Mucosa of gallbladder (tissue), 1 donor: Measurements from ENCODE around the gene HPSE2. TPM values are rescaled to one million over a fixed set of nuclear protein-coding genes. Genes with fewer than 3 reads are reported as not detected.

Source experiments
- DNase-seq: peaks from one replicate; pipeline ENCODE4 v3.0.0-alpha.2; 2020; ENCODE audit warnings: low spot score
- total RNA-seq: library from RNA; stranded (reverse); gene quantifications from one replicate; pipeline ENCODE4 v1.2.1, GENCODE V29; 2021
- donor health status: DM: no; HTN: no; CAD: no.

The HPSE2 gene
- total RNA-seq, 1 donor from 2014 or later: 12.4 TPM

DNA sequence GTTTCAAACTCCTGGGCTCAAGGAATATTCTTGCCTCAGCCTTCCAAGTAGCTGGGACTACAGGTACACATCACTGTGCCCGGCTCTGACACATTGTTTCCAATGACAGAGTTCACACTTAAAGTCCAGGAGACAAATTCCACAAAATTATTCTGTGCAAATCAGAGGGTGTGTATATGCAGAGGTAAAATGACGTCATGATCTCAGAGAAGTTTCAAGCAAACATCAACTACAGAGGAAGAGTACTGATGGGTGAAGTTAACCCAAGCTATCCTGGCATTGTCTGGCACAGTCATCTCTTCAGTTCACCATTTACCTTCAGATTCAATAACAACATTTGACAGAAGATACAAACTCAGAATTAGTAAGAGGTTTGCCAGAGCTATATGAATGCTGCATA lies 388.9 kb downstream of the HPSE2 start:
- no peak for DNase-seq

DNA sequence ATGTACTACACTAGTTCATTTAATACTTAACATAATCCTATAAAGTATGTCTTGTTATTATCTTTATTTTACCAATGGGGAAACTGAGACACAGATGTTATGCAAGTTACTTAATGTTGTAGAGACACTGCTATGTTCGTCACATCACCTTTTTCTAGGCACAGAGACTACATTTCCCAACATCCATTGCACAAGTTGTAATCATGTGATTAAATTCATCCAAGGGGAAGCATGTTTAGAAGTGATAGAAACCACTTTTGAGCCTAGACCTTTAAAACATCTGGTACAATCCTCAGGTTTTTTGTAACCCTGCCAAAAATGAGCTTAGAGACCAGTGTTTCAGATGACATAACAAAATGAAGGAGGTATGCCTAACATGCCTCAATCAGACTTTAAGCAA lies 402.1 kb downstream of the HPSE2 start:
- DNase-seq: no peak

DNA sequence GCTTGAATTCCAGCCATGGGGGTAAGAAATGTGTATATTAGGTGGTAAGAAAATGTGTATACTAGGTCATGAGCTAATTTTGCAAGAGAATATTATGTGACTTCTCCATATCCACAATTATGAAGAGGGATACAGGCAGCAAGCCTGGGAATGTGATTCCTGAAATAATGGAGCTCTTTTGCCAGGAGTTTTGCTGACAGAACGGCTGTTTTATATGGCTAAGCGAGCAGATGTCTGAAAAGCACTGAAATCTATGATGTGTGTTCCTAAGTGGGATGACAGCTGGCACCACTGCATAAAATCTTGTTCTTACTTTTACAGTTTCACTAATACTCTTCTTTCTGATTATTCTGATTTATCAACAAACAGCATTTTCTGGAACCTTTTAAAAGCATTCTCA lies 402.9 kb downstream of the HPSE2 start:
- no peak for DNase-seq

DNA sequence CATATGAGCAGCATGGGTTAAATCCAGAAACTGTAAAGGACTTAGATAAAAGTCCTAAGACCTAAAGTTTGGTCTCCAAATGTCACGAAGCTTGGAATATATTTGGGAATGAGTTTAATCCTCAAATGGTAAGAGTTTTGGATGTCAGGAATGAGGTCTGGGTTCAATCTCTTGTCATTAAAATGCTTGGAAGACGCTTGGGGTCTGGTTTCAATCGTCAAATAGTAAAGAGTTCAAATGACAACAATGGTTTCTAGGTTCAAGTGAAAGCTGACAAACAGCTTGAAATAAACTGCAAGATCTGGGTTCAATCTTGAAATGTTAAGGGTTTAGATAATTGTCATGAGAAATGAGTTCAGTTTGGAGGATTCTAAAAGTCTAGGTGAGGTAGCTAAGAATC lies 403.5 kb downstream of the HPSE2 start:
- no peak for DNase-seq

DNA sequence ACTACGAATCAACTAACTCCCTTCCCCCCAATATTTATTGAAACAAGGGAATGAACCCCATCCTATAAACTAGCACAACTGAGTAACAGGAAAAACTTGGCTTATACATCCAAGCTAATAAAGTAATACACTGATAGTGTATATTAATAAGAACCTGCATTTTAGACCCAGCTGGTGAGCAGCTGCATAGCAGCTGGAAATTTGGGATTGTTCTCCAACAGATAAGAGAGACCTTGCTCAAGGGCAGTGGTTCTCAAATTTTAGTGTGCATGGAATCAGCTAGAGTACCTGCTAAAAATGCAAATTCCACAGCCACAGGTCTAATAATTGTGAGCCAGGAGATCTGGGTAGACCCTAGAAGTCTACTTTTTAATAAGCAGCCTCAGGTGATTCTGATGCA lies 404.3 kb downstream of the HPSE2 start:
- DNase-seq: no peak

DNA sequence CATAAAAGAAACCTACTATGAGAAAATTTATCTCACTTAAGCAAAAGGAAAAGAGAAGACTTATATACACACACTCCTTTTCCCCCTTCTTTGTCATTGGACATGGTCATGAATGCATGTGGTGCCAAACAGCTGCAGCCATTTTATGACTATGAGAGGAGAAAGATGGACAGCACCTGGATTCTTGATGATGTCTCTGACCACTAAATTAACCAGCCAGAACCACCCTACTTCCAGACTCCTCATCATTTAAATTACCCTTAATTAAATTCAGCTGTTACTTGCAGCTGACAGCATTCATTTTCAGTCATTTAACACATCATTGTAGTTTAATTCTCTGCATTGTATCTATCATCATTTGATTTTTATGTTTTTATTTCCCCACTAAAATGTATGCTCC lies 409.9 kb downstream of the HPSE2 start:
- DNase-seq: no peak

DNA sequence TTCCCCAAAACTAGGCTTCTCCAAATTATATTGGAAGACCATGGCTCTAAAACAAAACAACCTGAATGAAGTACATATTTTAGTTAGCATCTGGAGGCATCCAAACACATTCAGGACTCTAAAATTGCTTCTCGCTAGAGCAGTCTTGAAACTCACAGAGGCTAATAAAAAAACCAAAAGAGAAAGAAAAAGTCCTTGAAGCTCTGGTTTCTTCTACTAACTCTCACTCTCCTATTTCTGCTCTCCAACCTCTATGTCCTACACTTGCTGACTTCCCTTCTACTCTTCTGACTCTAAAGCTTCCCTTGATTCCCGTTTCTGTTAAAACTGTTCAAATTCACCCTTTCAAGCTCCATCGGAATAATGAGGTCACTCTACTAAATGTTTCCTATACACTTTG lies 418.3 kb downstream of the HPSE2 start:
- no peak for DNase-seq

DNA sequence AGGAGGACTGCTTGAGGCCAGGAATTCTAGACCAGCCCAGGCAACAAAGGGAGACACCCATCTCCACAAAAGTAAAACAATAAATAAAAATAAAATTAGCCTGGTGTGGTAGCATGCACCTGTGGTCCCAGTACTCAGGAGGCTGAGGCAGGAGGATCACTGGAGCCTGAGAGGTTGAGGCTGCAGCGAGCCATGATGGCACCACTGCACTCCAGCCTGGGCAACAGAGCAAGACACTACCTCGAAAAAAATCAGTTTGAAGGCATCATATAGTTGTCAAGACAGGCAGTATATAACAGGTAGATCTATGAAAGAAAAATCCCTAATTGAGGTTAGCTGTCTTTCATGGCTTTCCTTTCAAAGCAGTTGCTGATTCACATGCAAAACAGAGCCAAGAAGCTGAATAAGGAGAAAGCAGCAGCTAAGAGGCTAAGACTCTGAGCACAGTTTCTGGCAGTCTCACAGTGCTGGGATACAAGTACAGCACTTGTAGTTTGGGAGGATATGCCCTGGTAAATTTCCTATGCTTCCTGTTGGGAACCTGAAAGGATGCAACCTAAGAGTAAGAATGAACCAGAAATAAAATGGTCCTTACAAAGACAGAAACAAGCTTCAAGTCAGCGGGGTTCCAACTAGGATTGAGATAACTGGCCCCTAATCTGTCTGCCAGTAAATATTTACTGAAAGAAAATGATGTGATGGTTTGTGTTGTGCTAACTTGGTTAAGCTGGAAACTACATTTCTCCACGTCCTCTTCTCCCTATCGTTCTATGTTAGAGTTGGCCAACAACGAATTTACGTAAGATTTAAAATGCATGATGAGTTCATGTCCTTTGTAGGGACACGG lies 420.4 kb downstream of the HPSE2 start:
- DNase-seq: no peak

DNA sequence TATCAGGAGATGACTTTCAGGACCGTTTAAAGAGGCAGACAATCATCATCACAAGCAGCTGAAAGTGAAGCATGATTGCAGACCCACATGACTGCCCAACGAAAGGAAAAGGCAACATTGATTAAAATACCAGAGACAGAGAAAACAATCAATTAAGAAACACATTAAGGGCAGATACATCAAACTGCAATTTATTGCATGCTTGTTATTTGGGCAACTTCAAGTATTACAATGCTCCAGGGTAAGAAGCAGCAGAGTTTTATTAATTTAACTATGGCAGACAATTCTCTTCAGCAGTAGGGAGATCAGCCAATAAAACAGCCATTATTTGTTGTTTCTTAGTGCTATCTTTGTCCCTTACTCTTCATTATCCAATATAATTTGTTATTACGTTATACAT lies 421.2 kb downstream of the HPSE2 start:
- no peak for DNase-seq

DNA sequence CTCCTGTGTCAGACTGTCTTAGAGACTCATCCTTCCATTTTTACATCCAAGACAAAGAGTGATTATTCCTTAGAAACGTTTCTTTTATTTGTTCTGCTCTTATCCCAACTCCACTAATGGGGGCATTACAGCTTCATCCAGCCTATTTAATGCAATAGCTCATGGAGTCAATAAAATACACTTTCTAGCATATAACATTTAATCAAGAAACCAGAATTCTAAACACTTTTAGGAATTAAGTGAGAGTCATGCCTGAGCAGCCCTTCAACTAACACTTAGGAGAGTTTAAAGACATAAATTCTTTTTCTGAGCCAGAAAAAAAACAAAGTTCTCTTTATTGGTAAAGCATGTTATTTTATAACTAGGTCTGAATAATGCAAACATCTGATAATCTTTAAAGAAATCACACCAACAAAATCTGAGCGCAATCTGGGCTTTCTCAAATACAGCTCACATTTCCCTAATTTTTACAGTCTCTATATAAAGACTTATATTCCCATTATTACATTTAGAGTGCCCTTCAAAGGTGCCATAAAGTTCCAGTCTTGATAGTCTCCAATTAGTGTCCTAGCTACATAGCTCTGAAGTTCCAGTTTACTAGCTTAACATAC lies 427.3 kb downstream of the HPSE2 start:
- DNase-seq: no peak

DNA sequence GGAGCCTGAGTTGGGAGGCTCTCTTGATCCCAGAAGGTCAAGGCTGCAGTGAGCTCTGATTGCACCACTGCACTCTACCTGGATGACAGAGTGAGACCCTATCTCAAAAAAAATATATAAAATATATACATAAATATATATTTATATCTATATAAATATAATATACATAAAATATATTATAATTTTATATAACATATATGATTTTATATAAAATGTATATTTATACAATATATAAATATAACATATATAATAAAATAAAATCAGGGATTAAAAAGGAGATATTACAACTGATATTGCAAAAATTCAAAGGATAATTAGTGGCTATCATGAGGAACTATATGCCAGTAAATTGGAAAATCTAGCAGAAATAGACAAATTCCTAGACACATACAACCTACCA lies 435.4 kb downstream of the HPSE2 start:
- DNase-seq: no peak

DNA sequence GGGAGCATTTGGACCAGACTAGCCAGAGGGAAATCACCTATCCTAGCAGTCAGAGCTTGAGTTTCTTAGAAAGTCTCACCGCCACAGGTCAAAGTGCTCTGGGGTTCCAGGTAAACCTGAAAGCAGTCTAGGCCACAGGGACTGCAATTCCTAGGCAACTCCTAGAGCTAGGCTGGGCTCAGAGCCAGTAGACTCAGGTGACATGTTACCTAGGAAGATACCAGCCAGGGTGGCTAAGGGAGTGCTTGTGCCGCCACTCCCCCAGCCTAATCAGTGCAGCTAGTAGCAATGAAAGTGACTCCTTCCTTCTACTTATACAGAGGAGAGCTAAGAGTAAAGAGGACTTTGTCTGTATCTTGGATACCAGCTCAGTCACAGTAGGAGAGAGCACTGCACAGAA lies 440.2 kb downstream of the HPSE2 start:
- DNase-seq: peak; percentile 68

DNA sequence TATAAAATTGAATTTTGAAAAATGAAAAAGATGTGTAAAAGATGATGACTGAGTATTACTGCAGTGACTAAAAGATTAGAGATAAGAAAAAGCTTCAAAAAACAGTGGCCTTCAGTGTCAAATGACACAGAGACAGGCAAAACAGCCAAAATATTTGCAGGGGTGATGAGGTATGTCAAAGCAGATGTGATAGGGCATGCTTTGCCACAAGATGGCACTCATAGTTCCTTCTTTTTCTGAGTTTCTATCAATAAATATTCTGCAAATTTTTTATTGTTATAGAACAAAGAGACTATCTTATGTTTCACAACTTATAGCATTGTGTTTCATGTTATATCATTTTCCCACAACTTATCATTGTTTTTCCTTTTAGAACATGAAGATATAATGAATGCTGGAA lies 444.8 kb downstream of the HPSE2 start:
- DNase-seq: no peak

DNA sequence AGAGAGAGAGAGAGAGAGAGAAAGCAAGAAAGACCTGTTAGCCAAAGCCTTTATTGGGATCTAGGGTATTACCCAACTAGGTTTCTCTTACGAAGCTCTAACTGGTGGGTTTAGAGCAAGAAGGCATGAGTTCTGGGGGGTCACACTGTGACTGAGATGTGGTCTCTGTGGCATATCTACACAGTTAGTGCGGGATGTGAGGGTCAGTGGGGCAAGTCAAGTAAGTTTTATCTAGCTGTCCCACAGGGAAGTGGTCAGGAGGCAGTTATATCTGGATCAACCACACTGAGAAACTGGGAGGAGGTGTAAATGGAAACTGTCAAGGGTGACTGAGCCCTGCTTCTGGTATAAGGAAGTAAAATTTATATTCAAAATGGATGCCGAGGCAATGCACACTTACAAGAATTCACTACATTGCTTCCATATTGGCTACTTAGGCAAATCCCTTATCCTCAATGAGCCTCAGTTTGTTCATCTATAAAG lies 457.3 kb downstream of the HPSE2 start:
- DNase-seq: no peak

DNA sequence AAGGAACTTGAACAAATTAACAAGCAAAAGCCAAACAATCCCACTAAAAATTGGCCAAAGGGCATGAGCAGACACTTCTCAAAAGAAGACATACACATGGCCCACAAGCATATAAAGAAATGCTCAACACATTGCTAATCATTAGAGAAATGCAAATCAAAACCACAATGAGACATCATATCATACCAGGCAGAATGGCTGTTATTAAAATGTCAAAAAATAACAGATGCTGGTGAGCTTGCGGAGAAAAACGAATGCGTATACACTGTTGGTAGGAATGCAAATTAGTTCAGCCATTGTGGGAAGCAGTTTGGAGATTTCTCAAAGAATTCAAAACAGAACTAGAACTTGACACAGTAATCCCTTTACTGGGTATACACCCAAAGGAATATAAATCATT lies 477.2 kb downstream of the HPSE2 start:
- DNase-seq: no peak

DNA sequence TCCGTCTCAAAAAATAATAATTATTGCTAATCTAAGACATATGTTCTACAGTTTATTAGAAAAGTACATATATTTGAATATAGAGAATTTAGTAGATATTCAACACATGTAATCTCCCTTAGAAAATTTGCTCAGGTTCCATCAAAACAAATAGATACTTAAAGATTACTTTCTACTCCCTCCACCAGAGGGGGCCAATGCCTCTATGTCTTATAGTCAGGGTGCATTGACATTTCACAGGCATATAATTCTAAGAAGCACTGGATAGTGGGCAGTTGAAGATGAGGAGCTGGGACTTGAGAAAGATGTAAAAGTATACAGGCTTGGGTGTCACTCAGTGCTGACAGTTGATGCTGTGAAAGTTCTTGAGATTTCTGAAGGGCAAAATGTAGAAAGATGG lies 487.4 kb downstream of the HPSE2 start:
- no peak for DNase-seq

DNA sequence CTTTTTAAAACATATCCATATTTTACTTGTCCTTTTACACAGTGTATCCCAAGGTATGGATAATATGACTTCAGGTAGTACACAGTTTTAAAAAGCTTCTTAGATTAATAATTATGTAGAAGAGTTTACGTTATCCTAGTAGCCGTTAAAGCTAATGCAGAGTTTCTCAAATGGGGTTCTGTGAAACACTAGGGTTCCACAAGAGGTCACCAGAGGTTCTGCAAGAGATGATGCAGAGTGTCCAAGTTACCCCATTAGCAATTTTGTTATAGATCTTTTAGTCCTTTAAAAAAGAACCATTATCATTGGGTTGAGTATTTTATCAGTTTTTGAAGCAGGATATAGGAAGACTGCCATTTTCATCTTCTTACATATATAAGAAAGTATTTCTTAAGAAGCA lies 490.0 kb downstream of the HPSE2 start:
- no peak for DNase-seq

DNA sequence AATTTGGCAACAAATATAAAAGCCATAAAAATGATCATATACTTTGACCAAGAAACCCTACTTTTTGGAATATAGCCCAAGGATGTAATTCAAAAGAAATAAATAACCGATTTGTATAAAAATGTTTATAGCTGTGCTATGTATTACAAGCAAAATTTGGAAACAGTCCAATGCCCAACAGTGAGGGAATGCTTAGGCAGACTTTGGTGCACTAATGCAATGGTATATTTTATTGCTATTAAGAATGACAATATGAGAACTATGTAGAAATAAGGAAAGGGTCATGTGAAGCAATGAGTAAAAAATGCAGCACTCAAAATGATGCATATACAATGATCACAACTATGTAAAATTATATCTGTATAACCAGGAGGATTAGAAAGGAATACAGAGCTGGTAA lies 515.1 kb downstream of the HPSE2 start:
- no peak for DNase-seq

DNA sequence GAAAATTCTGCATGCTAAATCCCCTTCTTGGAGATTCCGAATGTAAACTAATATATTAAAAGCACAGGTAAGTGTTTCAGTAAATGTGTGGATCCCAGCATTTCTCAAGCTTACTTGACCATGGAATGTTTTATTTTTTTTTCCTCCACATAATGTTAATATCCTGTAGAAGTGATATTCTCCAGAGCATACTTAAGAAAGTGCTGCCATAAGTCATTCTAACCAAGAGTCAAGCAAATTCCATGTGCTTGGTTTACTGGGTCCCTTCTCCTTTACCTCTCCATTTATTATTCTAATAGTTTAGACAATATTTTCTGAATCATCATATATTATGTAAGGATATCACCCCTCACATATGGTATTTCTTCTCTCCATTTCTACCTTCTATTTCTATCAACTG lies 522.1 kb downstream of the HPSE2 start:
- DNase-seq: no peak

DNA sequence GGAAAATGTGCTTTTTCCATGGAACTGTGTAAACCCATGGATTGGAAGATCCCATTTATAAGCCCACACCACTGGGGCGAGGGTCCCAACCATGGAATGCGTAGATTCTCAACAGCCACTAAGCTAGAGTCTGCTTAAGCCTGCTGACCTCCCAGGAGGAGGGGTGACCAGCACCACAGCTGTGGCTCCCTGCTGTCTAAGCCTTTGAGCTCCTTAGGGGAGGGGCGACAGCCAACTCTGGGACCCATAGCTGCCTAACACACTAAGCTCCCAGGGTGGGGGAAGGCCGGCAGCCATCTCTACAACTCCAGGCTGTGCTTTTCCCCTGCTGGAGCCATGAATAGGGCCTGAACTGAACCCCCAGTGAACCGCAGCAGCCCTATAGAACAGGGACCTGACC lies 539.1 kb downstream of the HPSE2 start:
- DNase-seq: no peak

DNA sequence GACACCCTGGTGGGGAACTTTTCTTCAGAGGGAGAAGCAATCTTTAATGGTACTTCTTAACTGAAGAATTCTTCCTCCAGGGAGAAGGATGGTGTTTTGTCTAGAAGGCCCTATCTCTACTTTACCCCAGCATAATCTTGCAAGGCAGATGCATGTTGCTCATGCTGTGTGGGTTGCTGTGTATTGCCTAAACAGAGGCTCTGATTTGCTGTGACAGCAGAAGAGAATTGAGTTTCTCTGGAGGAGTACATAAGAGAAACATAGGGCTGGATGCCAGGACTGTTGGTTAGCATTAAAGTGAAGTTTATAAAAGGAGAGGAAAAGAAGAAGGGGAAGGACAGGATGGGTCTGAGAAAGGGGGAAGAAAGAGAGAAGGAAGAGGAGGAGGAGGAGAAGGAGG lies 540.8 kb downstream of the HPSE2 start:
- no peak for DNase-seq

DNA sequence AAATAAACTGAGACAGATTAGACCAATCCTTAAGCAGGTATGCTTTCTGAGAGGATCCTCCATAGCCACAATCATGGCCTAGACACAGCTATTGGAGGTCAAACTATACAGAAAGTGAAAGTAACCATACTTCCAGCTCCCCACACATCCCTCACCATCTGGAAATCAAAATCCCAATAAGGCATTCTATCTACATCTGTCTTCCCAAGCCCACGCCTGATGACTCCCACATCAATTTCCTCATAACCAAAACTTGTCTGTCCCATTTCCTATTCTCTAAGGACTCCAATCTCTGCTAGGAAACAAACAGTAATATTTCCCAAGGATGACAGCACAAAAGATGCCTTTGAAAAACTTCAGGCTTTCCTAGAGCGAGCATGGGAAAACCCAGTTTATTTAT lies 541.6 kb downstream of the HPSE2 start:
- no peak for DNase-seq

DNA sequence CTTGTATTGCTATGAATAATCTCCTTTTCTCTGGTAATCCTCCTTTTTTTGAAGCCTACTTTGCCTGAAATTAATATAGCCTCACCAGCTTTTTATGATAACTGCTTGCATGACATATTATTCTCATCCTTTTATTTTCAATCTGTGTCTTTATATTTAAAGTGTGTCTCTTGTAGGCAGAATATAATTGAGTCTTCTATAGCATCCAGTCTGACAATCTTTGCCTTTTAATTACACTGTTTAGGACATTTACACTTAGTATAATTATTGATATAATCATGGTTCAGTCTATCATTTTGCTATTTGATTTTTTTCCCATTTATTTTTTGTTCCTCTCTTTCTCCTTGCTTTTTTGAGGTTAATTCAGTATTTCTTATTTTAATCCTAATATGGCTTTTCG lies 548.0 kb downstream of the HPSE2 start:
- DNase-seq: no peak
